ENCODE results near the gene LORICRIN. TPM values are rescaled to one million over a fixed set of nuclear protein-coding genes. Genes with fewer than 3 reads are reported as not detected.

LORICRIN gene
- total RNA-seq, 1 experiment from 2014 or later, result not detected

GRCh38 chr1:153248176-153248879, 11.2 kb upstream of the LORICRIN start:
- no peak for DNase-seq (ENCODE audit: extremely low read depth, low read depth)

GRCh38 chr1:153250166-153250565, 9.3 kb upstream of the LORICRIN start:
- DNase-seq (ENCODE audit: extremely low read depth, low read depth), result no peak

- no peak for DNase-seq (ENCODE audit: extremely low read depth, low read depth)
Measured at GRCh38 chr1:153251087-153251486, 8.4 kb upstream of the LORICRIN start.

- DNase-seq (ENCODE audit: extremely low read depth, low read depth), result no peak
Measured at GRCh38 chr1:153251562-153251961, 7.9 kb upstream of the LORICRIN start.

- DNase-seq (ENCODE audit: extremely low read depth, low read depth), result no peak
Measured at GRCh38 chr1:153251988-153252387, 7.5 kb upstream of the LORICRIN start.

- no peak for DNase-seq (ENCODE audit: extremely low read depth, low read depth)
Measured at GRCh38 chr1:153253076-153253475, 6.4 kb upstream of the LORICRIN start.

- no peak for DNase-seq (ENCODE audit: extremely low read depth, low read depth)
Measured at GRCh38 chr1:153253693-153254092, 5.8 kb upstream of the LORICRIN start.

GRCh38 chr1:153260585-153261280, 1.2 kb downstream of the LORICRIN start:
- DNase-seq (ENCODE audit: extremely low read depth, low read depth), result no peak

- DNase-seq (ENCODE audit: extremely low read depth, low read depth), result no peak
Measured at GRCh38 chr1:153261281-153262069, 2.0 kb downstream of the LORICRIN start.

GRCh38 chr1:153262070-153262366, 2.5 kb downstream of the LORICRIN start:
- no peak for DNase-seq (ENCODE audit: extremely low read depth, low read depth)

- DNase-seq (ENCODE audit: extremely low read depth, low read depth), result no peak
Measured at GRCh38 chr1:153262462-153263157, 3.1 kb downstream of the LORICRIN start.

GRCh38 chr1:153265457-153265856, 6.0 kb downstream of the LORICRIN start:
- no peak for DNase-seq (ENCODE audit: extremely low read depth, low read depth)

- DNase-seq (ENCODE audit: extremely low read depth, low read depth), result no peak
Measured at GRCh38 chr1:153271711-153272110, 12.2 kb downstream of the LORICRIN start.

GRCh38 chr1:153272186-153272585, 12.7 kb downstream of the LORICRIN start:
- no peak for DNase-seq (ENCODE audit: extremely low read depth, low read depth)

GRCh38 chr1:153277852-153278251, 18.4 kb downstream of the LORICRIN start:
- peak; percentile 7 for DNase-seq (ENCODE audit: extremely low read depth, low read depth)

- DNase-seq (ENCODE audit: extremely low read depth, low read depth), result peak; percentile 15
Measured at GRCh38 chr1:153288634-153289275, 29.3 kb downstream of the LORICRIN start.

GRCh38 chr1:153291514-153291913, 32.0 kb downstream of the LORICRIN start:
- DNase-seq (ENCODE audit: extremely low read depth, low read depth), result no peak

GRCh38 chr1:153292185-153292584, 32.7 kb downstream of the LORICRIN start:
- DNase-seq (ENCODE audit: extremely low read depth, low read depth), result no peak

- no peak for DNase-seq (ENCODE audit: extremely low read depth, low read depth)
Measured at GRCh38 chr1:153292740-153293479, 33.4 kb downstream of the LORICRIN start.

GRCh38 chr1:153293480-153293775, 33.9 kb downstream of the LORICRIN start:
- no peak for DNase-seq (ENCODE audit: extremely low read depth, low read depth)
